Renal cortex interstitium (tissue), 11 donors: ENCODE measurements around the gene ATP10A. TPM values are rescaled to one million over a fixed set of nuclear protein-coding genes. Genes with fewer than 3 reads are reported as not detected.
"Not testable (repeated sequence)": the region's sequence is repeated elsewhere in the genome, so short reads cannot be mapped to it uniquely, and the experiment has no call there.

Experiments
- DNase-seq, 11 donors: peaks; one replicate each; pipeline ENCODE4 v3.0.0-alpha.2; 2013; ENCODE audit warnings: low read depth in 9 of 11, low spot score in 4 of 11; ENCODE audit errors: extremely low read depth in 1 of 11
- polyA plus RNA-seq, 3 donors: library from polyadenylated mRNA; unstranded; fragments of 120-200 nt; gene quantifications; one replicate each; pipeline ENCODE4 v1.2.1, GENCODE V29; 2013; ENCODE audit not compliant: insufficient read length in 3 of 3

Gene ATP10A
- polyA plus RNA-seq, 3 donors: 2.1 to 5.3 (median 2.9) TPM

DNA sequence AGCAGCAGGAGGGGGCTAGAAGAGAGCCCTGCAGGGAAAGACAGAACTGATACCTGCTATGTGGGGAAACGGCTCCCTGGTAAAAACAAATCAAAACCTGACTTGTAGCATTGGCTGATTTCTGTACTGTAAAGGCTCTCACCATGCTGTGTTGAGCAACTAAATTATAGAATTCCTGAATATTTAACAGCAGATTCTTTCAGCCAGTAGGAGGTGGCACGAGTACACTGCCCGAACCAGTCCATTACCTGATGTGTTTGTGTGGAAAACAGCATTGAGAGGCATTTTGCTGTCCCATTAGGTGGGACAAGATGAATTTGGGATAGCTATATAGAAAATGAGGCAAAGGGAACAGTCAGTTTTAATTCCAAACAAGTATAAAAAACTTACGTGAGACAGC, 201.2 kb downstream of the ATP10A start:
- DNase-seq: no peak

DNA sequence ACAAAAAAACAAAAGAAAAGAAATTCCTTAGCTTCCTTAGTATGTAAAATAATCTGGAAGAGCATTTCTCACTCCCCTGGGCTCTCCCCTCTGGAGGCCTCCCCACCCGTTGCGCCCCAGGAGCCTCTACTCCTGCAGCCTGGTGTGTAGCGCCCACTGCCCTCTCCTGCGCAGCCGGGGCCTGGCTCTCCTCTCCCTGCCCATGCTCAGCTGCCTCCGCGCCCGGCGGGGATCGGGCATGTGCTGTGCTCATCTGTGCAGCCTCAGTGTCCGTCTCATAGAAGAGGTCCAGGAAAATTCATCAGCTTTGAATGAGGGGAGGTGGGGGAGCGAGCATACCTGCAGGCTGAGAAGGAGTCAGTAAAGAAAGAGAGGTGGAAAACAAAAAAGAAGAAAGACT, 203.9 kb downstream of the ATP10A start:
- no peak for DNase-seq

DNA sequence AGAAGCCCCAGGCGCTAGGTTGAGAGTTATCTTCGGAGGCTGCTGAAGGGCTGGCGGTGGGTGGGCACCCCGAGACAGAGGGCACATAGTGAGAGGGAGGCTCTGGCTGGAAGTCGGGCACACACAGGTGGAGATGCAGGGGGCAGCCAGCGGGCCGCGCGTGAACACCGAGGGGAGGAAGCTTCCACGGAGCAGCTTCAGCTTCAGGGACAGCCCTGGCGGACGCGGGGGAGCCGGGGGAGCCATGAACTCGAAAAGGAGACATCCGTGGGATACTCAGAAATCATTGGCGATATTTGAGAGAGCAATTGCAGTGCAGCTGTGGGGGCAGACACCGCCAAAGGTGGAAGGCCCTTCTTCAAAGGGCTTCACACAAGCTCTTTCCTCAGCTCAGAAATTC, 204.6 kb downstream of the ATP10A start:
- DNase-seq: no peak

DNA sequence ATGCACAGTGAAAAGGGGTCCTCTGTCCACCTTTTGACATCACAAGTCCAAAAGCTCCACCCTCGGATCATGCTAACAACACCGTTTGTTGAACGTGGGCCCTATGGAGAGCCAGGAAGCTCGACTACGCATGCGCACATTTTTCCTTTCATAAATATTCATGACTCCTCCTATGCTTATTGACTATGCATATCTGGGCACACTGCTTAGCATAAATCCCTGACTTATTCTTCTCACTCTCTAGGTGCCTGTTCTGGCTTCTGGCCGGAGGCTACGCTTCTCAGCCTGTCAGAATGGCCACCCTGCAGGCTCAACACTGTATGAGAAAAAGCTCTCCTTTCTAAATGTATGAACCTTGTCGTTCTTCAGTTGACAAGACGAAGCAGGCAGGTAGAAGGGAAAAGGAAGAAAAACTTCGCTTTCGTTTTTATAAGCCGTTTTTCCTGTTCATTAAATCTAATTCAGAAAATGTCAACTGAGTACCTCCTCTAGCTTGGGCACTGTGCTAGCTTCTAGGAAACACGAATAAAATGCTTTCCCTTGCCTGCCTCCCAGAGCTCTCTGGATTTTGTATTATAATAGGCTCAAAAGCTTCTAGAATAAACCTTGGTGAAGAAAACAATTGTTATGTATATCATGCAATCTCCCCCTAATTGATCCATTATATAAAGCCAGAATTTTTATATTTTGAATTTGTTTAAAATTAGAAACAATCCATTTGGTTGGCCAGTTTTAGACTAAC, 207.7 kb downstream of the ATP10A start:
- no peak for DNase-seq

DNA sequence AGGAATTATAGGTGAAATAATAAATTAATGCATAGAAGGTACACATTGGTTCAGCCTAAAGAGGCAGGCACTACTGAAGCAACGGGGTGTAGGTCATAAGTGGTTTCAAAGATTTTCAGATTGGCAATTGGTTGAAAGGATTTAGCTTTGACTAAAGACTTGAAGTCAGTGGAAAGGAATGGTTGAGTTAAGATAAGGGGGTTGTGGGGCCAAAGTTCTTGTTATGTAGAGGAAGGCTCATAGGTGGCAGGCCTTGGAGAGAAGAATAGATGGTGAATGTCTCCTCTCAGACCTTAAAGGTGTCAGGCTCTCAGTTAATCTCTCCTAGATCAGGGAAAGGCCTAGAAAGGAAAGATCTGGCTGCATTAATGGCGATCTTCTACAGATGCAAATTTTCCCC, 209.8 kb downstream of the ATP10A start:
- DNase-seq: no peak

DNA sequence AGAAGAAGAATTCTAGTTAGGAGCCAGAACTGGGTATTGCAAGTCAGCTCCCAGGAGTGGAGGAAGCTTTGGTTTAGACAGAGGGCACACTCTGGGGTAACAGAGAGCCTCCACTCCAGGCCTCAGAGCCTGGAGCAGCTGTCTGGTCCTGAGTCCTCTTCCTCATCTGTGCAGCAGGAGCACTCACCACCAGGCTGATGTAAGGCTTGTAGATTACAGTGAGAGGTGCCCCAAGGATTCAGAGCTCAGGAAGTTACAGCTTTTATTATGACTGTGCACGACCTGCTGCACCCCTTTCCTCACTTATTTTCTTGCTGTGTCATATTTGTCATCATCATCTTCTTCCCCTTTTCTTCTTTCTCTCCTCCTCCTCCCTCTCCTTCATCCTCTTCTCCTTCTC, 210.4 kb downstream of the ATP10A start:
- DNase-seq: no peak

DNA sequence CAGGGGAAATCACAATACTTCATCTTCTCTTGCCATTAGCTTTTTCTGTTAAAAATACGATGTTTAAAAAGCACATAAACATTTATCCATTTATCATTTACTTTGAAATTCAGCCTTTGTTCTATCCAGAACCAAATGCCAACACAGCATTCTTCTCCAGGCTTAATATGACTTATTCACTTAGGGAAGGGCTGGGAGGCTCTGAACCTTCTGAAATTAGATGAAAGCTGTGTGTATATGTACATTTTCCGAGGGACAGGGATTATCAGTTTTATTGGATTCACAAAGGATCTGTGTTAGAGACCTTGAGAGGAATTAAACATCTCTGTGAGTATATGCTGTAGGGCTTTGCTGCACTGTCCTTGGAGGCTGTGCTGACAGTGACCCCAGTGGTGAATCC, 213.7 kb downstream of the ATP10A start:
- DNase-seq: no peak

DNA sequence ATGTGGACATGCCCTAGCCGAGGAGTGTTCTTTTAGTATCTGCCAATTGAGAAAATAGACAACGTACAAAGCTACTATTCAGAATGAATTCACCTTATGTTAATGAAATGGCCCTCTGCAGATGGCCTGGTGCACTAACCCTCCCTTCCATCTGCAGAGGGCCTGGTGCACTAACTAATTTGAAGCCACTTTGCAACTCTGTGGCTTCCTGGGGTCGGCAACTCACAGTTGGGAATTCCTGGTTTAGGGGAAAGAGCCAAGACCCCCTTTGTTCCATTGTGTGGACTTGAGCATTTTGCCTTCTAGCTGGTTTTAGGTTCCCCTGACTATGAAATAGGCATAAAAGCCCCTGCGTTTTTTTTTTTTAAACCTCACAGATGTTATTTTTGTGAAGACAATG, 220.0 kb downstream of the ATP10A start:
- no peak for DNase-seq

DNA sequence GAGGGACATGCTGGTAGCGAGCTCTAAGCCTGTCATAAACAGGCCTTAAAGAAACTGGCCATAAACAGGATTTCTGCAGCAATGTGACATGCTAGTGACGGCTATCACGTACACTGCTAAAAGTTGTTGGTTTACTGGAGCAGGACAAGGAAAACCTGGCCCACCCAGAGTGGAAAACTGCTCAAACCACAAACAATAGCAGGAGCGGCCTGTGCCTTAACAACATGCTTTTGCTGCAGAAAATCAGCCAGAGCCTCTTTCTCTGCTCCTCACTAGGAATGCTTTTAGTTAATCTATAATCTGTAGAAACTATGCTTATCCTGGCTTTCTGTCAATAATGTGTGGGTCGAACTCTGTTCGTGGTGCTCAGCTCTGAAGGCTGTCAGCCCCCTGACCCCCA, 221.4 kb downstream of the ATP10A start:
- DNase-seq: no peak

DNA sequence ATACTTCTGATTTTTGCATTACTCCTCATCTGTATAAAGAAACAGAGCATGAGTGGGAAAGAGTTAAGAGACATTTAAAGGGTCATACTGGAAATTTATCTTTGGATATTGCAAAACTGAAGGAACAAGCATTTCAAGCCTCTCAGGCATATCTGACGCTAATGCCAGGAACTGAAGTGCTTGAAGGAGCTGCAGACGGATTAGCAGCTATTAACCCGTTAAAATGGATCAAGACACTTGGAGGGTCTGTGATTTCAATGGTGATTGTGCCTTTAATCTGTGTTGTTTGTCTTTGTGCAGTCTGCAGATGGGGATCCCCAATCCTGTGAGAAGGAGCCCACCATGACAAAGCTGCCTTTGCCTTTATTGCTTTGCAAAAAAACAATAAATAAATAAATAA, 221.8 kb downstream of the ATP10A start:
- DNase-seq: no peak

DNA sequence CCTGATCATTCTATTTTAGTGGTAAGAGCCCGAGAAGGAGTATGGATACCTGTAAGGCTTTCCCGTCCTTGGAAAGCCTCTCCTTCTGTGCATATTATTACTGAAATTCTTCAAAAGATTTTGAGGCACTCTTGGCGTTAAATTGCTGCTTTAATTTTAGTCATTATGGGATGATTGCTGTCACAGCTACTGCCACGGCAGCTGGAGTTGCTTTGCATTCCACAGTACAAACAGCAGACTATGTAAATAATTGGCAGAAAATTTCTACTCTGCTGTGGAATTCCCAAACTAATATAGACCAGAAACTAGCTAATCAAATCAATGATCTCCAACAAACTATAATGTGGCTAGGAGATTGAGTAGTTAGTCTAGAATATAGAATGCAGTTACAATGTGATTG, 222.2 kb downstream of the ATP10A start:
- not testable (repeated sequence) for DNase-seq

DNA sequence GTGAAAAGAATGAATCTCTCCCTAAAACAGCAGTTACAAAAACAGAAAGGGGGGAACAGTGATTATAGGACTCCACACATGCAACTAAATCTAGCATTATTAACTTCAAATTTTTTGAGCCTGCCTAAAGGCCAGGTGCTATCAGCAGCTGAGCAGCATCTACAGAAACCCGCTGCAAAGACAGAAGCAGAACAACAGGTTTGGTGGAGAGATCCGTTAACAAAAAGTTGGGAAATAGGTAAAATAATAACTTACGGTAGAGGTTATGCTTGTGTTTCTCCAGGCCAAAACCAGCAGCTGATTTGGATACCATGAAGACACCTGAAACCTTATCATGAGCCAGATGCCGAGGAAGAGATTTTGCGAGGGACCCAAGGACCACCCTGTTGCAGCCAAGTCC, 222.7 kb downstream of the ATP10A start:
- no peak for DNase-seq

DNA sequence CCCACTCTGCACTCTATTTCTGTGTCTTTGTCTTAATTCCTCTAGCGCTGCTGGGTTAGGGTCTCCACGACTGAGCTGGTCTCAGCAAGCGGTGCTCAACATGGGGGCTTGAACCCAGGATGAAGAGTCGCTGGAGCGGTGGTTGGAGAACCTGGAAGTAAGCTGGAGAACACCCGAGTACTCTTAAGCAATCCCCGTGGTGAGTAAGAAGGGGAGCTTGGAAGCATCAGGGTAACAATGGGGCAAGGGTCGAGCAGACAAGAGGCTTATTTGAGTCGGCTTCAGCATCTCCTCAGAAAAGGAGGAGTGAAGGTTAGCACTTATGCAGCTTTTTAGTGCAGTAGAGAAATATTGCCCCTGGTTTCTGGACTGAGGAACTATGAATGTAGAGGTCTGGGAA, 226.6 kb downstream of the ATP10A start:
- DNase-seq: not testable (repeated sequence)

DNA sequence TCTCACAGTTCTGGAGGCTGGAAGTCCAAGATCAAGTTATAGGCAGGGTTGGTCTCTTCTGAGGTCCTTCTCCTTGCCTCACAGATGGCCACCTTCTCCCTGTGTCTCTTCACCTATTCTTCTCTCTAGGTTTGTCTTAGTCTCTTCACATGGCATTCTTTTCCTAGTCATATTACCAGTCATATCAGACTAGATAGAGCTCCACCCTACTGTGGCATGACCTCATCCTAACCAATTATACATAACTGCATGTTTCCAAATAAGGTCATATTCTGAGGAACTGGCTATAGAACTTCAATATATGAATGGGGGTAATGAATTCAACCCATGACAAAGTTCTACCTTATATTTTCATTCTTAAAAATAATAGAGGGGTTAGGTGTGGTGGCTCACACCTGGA, 227.9 kb downstream of the ATP10A start:
- no peak for DNase-seq

DNA sequence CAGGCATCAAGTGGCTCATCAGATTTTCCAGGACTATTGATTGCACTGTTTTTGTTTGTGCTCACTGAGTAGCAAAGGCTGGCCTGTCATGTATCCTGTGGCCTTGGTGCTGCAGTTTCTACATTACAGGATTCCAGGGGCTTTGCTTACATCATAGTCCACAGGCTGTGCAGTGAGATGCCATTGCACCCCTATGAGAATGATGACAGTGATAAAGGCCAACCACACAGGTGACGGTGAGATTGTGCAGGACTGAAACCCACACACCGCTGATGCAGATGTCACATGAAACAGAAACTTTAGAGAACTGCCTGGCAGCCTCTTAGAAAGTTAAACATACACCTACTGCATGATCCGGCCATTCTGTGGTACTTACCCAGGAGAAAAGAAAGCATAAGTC, 229.3 kb downstream of the ATP10A start:
- no peak for DNase-seq

DNA sequence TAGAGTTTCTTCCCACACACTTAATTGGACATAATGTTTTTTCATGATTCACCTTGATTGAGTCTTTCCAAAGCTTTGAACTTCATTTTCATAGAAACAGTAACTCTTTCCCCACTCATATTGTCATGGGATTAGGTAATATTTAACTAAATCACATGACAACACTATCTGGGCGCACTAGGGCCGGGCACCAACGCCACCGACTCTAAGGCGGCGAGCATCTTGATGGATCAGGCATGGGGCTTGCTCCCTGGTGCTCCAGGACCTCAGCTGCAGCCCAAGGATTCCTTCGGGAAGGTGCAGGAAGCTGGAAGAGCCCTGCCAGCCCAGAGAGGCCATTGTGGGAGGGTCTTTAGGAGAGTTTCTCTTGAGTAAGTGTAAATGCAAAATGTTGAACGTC, 231.2 kb downstream of the ATP10A start:
- no peak for DNase-seq
